CD4-positive, alpha-beta T cell treated with Interleukin-17A for 1 hour (primary cell): ENCODE data around the gene C12orf57.

Experiments
- DNase-seq: peaks from one replicate; pipeline ENCODE4 v3.0.0-alpha.2; 2020

C12orf57 gene

DNA sequence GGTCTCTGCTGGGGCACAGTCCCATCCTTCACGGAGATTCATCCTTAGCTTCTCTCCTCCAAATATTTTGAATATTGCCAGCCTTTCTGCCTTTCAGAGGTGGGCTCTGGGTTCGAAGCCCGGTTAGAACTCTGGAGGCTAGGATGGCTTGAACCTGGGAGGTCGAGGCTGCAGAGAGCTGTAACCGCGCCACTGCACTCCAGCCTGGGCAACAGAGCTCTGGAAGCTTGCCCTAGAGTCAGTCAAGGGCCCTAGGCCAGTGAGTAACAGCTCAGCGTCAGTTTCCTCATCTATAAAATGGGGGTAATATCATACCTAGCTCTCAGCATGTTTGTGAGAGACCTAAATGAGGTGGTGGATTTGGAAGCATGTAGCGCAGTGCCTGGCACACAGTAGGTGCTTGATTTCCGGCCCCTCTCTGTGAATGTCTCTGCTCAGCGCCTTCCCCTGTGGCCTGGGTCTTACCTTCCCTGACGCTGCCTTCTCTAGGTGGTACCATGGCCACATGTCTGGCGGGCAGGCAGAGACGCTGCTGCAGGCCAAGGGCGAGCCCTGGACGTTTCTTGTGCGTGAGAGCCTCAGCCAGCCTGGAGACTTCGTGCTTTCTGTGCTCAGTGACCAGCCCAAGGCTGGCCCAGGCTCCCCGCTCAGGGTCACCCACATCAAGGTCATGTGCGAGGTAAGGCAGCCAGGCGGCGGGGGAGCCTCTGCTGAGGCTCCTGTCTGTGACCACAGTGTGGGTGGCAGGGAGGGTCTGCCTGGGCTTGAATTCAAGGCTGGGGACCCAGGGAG, 10.7 kb downstream of the C12orf57 start:
- DNase-seq: peak; percentile 25

GRCh38 chr12:6955108-6956020, 11.5 kb downstream of the C12orf57 start:
- DNase-seq: no peak

DNA sequence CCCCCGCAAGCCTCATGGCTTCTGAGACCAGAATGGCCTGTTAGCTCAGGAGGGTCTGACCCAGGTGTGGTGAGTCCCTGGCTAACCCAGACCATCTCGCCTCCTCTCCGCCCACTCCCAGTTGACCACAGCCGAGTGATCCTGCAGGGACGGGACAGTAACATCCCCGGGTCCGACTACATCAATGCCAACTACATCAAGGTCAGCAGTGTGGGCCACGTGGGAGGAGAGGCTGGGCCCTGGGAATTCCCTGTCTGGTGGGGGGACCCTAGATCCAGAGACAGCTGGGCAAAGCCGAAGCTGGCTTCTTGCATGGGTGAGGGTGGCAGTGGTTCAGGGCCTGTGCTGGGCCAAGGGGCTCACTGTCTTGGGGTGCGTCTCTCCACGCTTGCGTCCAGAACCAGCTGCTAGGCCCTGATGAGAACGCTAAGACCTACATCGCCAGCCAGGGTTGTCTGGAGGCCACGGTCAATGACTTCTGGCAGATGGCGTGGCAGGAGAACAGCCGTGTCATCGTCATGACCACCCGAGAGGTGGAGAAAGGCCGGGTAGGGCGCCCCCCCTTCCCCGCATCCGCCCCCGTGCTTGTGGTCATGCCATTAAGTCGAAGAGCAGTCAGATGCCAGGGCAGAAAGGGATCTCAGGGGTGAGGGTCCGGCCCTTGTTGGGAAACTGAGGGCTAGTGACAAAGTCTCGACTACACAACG, 12.4 kb downstream of the C12orf57 start:
- DNase-seq: peak; percentile 53

DNA sequence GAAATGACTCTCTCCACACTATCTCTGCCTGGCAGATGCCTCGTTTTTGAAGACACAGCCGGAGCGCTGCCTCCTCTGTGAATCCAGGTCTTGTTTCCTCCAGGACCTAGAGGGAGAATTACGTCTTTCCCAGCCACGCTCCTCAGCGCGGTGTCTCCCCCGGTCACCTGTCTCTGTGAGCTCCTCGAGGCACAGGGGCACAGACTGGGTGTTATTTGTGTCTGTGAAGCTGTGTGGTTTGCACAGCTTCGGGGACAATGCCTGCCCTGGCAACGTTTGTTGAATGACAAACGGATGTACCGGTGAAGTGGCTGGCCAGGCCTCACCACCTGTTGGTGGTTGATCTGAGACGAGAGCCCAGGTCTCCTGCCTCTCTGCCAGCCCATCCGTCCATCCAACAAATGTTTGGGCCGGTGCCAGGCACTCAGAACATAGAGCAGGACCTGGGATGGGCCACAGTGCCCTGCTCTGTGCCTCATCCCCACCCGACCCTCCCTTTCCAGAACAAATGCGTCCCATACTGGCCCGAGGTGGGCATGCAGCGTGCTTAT, 13.4 kb downstream of the C12orf57 start:
- DNase-seq: peak; percentile 73

DNA sequence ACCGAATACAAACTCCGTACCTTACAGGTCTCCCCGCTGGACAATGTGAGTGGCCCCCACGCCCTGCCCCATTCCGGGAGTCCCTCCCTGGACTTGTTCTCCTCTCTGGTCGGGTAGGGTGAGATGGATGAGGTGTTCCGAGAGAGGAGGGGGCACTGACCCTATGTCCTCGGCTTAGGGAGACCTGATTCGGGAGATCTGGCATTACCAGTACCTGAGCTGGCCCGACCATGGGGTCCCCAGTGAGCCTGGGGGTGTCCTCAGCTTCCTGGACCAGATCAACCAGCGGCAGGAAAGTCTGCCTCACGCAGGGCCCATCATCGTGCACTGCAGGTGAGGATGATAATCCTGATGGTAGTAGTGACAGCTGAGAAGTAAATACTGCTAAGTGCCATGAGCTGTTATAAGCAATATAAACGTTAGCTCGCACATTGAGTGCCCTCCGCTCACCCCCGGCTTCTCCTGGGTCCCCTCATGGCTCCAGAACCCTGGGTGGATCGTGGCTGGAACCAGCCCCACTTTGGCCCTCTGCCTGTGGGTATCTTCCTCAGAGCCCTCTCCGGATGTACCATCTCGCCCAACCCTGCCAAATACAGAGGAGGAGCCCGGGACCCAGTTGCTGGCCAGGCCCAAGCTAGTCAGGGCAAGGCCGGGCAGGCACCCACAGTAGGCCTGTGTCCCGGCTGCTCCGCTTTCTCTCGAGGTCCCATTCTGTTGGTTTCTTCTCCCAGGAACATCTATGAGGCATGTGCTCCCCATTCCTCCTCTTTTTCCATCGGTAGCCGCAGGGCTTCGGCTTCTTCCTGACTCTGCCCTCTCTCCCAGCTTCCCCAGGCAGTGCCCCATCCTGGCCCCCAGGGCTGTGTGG, 14.2 kb downstream of the C12orf57 start:
- no peak for DNase-seq

GRCh38 chr12:6958609-6959057, 14.8 kb downstream of the C12orf57 start:
- no peak for DNase-seq

DNA sequence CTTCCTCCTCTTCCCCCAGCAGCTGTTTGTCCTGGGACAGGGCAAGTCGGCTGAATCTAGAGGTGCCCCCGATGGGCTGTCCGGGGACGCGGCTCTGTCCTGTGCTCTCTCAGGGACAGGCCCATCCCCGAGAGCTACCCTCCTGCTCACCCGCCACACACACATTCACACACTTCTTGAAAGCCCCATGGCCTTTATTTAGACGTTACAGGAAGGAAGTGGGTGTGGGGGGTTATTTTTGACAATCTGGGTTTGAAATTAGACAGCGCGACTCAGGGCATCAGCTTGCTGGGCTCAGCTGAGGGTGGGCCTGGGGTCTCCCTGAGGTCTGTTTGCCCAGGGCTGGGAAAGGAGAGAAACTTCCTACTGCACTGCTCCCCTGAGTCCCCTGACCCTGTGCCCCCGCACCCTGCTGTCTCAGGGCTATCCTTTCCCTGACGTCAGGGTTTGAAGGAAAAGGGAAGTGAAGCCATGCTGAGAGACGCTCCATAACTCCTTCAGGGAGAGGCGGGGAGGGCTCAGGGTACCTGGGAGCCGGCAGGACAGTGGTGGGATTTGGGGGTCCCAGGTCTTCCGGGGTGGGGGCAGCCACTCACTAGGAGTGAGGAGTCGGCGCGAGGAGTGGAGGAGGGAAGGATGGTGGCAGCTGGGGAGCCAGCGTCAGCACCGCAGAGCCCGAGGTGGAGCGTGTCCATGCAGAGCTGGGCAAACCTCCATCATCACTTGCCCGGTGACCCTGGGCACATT, 15.4 kb downstream of the C12orf57 start:
- peak; percentile 92 for DNase-seq

DNA sequence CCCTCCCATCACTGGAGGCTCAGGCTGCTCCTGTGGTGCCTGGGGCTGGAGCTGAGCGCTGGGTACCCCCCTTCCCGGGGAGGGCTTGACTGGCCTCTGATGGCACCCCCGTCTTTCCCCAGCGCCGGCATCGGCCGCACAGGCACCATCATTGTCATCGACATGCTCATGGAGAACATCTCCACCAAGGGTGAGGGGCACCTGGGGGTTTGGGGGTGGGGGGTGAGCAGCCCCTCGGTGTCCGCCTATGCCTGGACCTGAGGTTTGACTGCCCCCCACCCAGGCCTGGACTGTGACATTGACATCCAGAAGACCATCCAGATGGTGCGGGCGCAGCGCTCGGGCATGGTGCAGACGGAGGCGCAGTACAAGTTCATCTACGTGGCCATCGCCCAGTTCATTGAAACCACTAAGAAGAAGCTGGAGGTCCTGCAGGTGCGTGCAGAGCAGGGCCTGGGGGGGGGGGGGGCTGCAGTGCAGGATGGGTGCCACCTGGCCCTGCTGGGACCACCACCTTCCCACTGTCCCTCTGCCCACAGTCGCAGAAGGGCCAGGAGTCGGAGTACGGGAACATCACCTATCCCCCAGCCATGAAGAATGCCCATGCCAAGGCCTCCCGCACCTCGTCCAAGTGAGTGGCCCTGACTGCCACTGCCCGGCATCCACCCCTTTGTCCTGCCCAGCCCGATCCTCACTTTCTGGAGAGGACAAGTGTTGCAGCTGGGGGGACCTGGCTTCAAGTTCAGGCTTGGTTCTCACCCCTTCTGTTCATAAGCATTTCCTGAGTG, 16.2 kb downstream of the C12orf57 start:
- DNase-seq: no peak

DNA sequence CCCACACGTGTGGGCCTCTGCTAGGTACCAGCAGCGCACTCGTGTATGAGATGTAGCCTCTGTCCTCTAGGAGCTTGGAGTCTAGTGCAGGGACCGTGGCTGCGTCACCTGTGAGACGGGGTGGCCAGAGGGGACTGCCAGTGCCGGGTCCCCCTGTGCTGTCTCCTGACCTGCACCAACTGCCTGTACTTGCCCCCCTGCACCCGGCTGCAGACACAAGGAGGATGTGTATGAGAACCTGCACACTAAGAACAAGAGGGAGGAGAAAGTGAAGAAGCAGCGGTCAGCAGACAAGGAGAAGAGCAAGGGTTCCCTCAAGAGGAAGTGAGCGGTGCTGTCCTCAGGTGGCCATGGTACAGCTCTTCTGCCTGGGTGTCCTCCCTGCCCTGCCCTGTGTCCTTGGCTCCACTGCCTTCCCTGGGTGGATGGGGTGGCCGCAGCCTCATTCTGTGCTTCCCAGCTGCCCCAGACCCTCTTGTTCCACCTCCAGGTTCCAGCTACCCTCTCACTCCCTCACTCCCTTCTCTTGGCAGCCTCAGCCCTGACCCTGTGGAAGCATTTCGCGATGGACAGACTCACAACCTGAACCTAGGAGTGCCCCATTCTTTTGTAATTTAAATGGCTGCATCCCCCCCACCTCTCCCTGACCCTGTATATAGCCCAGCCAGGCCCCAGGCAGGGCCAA, 16.9 kb downstream of the C12orf57 start:
- DNase-seq: peak; percentile 64

DNA sequence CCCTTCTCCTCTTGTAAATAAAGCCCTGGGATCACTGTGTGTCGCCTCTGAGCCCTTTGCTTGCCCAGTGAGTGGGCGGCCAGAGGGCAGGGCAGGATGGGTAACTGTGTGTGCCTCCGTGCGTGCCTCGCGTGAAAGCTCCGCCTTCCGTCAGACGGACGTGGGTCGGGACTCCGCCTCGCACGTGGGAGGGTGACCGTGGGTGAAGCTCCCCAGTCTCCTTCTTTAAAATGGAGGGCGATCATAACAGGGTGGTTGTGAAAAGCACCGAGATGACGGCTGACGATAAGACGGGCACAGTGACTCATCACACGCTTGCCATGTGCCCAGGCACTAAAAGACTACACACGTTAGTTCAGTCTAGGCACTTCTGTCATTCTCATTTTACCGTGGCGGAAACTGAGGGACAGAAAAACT, 17.5 kb downstream of the C12orf57 start:
- DNase-seq: peak; percentile 95

GRCh38 chr12:6961695-6962284, 18.0 kb downstream of the C12orf57 start:
- no peak for DNase-seq

DNA sequence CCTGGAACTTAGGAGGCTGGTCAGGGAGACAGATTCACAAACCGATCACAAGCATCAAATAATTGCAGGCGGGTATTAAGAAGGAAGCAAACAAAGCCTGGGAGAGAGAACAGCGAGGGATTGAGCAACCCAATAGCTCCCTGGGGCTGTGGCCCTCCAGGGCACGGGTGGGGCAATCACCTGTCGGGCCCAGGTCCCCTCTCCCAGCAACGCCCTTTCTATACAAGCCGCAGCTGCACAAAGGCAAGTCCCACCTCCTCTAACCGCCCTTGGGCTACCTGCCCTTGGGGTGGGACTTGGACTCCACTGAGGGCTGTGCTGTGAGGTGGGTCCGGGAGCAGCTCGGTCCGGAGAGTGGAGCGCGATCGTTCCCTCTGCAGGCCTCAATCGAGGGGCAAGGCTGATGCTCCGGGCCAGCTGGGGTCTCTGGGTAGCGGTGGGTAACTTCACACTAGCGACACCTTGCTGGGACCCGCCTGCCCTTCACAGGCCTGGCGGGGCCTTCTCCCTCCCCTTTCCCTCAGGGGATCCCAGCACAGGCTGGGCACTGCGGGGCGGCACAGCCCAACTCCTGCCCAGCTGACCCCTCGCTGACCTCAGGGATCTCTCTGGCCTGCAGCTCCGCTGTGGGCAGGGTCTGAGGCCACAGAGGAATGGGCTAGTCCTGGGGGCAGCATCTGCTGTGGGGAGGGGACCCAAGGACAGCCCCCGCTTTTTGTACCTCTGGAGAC, 18.6 kb downstream of the C12orf57 start:
- no peak for DNase-seq

GRCh38 chr12:6963016-6963731, 19.4 kb downstream of the C12orf57 start:
- no peak for DNase-seq

DNA sequence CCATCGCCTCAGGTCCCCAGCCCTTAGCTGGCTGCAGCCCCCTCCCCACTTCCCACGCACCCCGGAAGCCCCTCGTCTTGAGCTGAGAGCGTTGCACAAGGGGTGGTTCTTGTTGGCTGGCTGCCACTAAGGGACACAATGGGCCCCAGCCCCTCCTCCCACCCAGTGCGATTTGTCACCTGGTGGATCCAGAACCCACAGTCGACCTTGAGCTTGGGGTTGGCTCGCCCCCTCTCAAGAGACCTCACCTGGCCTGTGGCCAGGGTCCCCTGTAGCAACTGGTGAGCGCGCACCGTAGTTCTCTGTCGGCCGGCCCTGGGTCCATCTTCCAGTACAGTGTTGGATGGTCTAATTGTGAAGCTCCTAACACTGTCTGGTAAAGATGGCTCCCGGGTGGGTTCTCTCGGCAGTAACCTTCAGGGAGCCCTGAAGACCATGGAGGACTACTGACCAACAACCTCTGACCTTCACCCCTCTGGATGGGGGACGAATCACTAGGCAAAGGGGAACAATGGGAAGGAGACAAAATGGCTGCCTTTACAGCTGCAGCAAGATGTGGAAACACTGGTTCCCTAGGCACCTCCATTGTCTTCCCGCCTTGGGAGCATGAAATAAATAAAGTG, 20.1 kb downstream of the C12orf57 start:
- no peak for DNase-seq

DNA sequence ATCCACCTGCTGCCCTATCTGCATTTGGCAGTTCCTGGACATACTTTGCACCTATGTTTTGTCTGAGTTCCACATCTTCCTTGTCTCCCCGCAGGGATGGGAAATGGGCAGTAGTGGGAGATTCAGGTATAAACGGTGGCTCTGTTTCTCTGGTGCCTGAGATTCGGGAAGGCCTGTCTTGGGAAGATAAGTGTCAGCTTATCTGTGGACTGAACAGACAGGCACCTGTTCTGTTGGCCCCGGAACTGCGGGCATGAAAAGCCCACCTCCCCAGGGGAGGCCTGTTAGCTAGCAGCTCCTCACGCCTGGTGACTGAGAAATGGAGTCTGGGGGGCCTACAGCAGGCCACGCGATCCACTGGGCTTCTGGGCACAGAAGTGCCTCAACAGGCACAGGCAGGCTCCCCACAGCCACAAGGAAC, 20.8 kb downstream of the C12orf57 start:
- no peak for DNase-seq

DNA sequence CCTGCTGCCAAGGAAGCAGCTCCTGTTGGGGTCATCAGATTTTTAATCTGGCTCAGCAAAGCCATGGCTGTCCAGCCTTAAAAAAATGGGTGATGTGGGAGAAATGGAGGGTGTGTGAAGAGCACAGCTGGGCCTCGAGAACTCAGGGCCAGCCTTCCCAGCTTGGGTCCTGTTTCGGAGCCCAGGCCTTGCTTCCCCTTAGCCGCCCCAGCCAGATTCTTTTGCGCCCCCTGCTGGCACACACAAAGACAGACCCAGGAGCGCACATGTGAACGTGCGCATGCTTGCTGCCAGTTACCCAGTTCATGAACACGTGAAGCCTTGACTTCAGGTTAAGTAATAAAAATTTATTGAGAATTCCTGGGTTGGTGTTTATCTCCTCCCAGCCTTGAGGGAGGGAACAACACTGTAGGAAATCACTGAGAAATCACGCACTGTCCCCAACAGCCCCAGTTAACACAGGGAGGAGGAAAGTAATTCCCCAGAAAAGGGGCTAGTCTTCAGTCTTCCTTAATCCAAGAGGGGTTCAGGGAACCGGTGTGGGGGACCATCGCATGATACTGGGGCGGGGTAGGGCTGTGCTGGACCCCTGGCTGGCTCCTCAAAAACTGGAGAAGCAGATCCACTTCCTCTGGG, 21.3 kb downstream of the C12orf57 start:
- DNase-seq: peak; percentile 93

GRCh38 chr12:6965714-6966113, 21.9 kb downstream of the C12orf57 start:
- DNase-seq: no peak
